ENCODE results near the gene NTMT1. TPM values are rescaled to one million over a fixed set of nuclear protein-coding genes. Genes with fewer than 3 reads are reported as not detected.

The NTMT1 gene
- total RNA-seq, 2 experiments from 2014 or later = 50.1 to 69.2 TPM

GRCh38 chr9:129619787-129620668 lies 5.9 kb upstream of the NTMT1 start:
- H3K9me3 Mint-ChIP-seq (ENCODE audit: low read depth) = no peaks in the 10 kb centered on the region
- H3K4me3 Mint-ChIP-seq = no peak overlapping the region
- no peak for ATAC-seq
- no peaks in the 10 kb centered on the region for H3K36me3 Mint-ChIP-seq (ENCODE audit: low read depth)
- DNase-seq = peak; percentile 39
- ChIA-PET CTCF (interaction anchor here (0.8 to 8.5 kb wide), 4 partner anchors 9 to 483 kb away, joined by 3 to 96 read pairs (median 5); no protein-coding TSS in a partner anchor), POLR2A (interaction anchor here (0.6 kb wide), 1 partner anchor 456 kb away, joined by 3 read pairs; no protein-coding TSS in a partner anchor)
- H3K4me1 Mint-ChIP-seq = peaks cover 17% of the 10 kb centered on the region
- intact Hi-C loops (cut with DNase I, micrococcal nuclease) = no loop called here
- H3K27me3 Mint-ChIP-seq = peaks cover 21% of the 10 kb centered on the region
- H3K27ac Mint-ChIP-seq = no peak overlapping the region

DNA sequence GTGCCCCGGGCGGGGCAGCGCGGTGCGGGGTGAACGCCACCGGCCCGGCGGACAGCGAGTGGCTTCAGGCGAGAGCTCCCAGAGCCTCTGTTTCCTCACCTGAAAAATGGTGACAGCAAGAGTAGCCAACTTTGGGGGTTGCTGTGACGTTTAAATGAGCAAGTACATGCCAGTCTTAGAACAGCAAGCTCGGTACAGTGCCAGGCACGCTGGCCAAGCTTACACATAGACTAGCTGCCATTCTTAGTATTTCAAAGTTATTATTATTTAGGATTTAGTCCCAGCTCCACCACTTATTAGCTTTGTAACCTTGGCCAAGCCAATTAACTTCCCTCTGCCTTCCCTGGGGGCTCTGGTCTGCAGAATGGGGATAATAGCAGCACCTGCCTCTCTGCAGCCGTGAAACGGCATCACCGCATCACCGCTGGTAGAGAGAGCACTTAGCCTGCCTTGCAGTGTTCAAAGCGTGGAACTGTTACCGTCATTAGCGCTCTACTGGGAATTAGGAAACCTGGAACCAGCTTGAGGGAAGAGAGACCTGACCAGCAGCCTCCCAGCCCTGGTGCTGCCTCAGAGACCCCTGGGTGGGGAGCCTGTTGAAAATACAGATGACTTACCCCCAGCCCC lies 5.2 kb upstream of the NTMT1 start, which contains the start of gene C9orf50:
C9orf50 (minus strand) TSS at position 433 of the 627 bp plus-strand sequence. CDS start 527 bp downstream, outside the sequence.
- Mint-ChIP-seq H3K4me1 (peaks cover 22% of the 10 kb centered on the region), H3K9me3 (ENCODE audit: low read depth) (no peaks in the 10 kb centered on the region), H3K36me3 (ENCODE audit: low read depth) (no peaks in the 10 kb centered on the region), H3K27ac (no peak within 1 kb of the TSS), H3K4me3 (no peak within 1 kb of the TSS), H3K27me3 (peaks cover 21% of the 10 kb centered on the region)
- ATAC-seq (no peak), DNase-seq (no peak)
- POLR2A ChIA-PET = interaction anchor here (0.6 kb wide), 1 partner anchor 455 kb away, joined by 3 read pairs; no protein-coding TSS in a partner anchor
- intact Hi-C loops (cut with DNase I, micrococcal nuclease) = no loop called here
- CTCF ChIA-PET = interaction anchor here (0.8 to 8.5 kb wide), 6 partner anchors 10 to 484 kb away, joined by 3 to 96 read pairs (median 5); no protein-coding TSS in a partner anchor

DNA sequence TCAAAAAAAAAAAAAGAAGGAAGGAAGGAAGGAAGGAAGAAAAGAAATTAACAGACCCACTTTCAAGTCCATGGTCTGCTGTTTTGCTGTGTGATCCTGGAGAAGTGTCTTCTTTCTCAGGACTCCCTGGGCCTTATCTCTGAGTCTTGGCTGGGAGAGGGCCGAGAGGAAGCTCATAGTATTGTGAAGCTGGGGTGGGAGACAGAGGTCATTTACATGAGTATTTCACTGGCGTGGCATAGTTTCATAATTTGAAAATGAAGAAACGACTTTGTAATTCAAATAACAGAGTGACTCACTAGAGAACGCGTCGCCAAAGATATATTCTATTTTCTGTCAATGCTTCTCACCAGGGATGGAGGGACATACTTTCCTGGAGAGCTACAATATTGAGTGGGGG lies 2.6 kb upstream of the NTMT1 start:
- POLR2A ChIA-PET = no interaction called here
- H3K36me3 Mint-ChIP-seq (ENCODE audit: low read depth) = peaks cover 12% of the 10 kb centered on the region
- intact Hi-C loops (cut with DNase I, micrococcal nuclease) = loop anchor here in 1 of 2 experiments (1.0 kb wide), 1 partner anchor 12 kb away; no protein-coding TSS in a partner anchor

GRCh38 chr9:129624168-129624759 lies 1.7 kb upstream of the NTMT1 start:
- DNase-seq = peak; percentile 88
- Mint-ChIP-seq H3K27ac (peak overlapping the region; percentile 87), H3K9me3 (ENCODE audit: low read depth) (no peaks in the 10 kb centered on the region), H3K36me3 (ENCODE audit: low read depth) (peaks cover 17% of the 10 kb centered on the region), H3K4me3 (peak overlapping the region; percentile 77), H3K4me1 (peaks cover 38% of the 10 kb centered on the region), H3K27me3 (peaks cover 13% of the 10 kb centered on the region)
- ChIA-PET POLR2A (interaction anchor here (0.7 to 1.7 kb wide), 5 partner anchors 292 to 1632 kb away, joined by 3 to 8 read pairs (median 4); partner anchors contain the start of gene IER5L), CTCF (interaction anchor here (0.6 to 8.5 kb wide), 39 partner anchors 8 to 1693 kb away, joined by 3 to 96 read pairs (median 4); partner anchors contain the start of genes IER5L and PRRX2)
- peak; percentile 20 for ATAC-seq
- intact Hi-C loops (cut with DNase I, micrococcal nuclease) = loop anchor here (1.0 kb wide), 2 partner anchors 136 to 485 kb away; no protein-coding TSS in a partner anchor

More for the DNA sequence above, 2.6 kb upstream of the NTMT1 start:
- Mint-ChIP-seq H3K9me3 (ENCODE audit: low read depth) (no peaks in the 10 kb centered on the region), H3K27ac (peak overlapping the region; percentile 40), H3K4me1 (peaks cover 34% of the 10 kb centered on the region), H3K27me3 (peaks cover 19% of the 10 kb centered on the region), H3K4me3 (no peak overlapping the region)
- CTCF ChIA-PET = interaction anchor here (0.7 to 8.5 kb wide), 9 partner anchors 12 to 492 kb away, joined by 3 to 96 read pairs (median 15); no protein-coding TSS in a partner anchor
- ATAC-seq = no peak
- no peak for DNase-seq

- Mint-ChIP-seq H3K27me3 (peaks cover 9% of the 10 kb centered on the region), H3K27ac (peak overlapping the region; percentile 93), H3K4me3 (peak overlapping the region; percentile 77), H3K4me1 (peaks cover 41% of the 10 kb centered on the region), H3K36me3 (ENCODE audit: low read depth) (peaks cover 17% of the 10 kb centered on the region), H3K9me3 (ENCODE audit: low read depth) (no peaks in the 10 kb centered on the region)
- intact Hi-C loops (cut with DNase I, micrococcal nuclease) = loop anchor here (1.0 to 5.0 kb wide), 3 partner anchors 137 to 743 kb away; partner anchors contain the start of genes KYAT1 (in 1 of the 2) and LRRC8A (in 1 of the 2)
- CTCF ChIA-PET = interaction anchor here (0.6 to 8.5 kb wide), 38 partner anchors 9 to 1692 kb away, joined by 3 to 96 read pairs (median 4); partner anchors contain the start of genes IER5L and PRRX2
- peak; percentile 62 for ATAC-seq
- peak; percentile 58 for DNase-seq
- POLR2A ChIA-PET = interaction anchor here (0.7 to 1.7 kb wide), 8 partner anchors 15 to 1631 kb away, joined by 3 to 8 read pairs (median 4); partner anchors contain the start of gene IER5L
Measured at GRCh38 chr9:129624947-129625346, 1.0 kb upstream of the NTMT1 start.

DNA sequence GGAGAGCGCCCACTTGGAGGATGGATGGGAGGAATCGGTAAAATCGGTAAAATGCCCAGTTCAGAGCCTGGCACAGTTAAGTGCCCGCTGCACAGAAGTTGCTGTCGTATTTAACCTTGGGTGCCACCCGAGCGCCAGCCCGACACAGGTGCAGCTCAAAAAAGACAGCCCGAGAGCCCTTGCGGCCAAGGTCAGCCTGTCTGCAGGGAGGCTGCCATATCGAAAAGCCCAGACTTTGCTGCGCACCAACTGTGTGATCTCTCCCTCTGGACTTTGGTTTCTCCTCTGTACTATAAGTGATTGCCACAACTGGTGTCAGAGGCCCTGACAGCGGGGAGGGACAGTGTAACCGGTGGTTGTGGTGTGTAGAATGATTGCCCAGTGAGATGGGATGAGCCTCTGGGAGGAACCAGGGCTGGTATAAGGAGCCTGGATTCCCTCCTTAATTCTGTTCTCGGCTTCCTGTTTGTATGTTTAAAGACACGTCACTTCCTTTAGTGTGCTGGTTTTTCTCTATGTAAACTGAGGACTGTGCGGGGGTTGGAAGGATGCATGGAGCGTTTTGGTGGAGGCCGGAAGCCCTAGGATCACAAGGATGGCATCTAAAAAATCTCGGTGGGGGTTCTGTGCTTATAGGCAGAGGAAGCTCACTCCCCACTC lies 792 bp downstream of the NTMT1 start:
- Mint-ChIP-seq H3K27ac (peak overlapping the region; percentile 75), H3K9me3 (ENCODE audit: low read depth) (no peaks in the 10 kb centered on the region), H3K4me1 (peaks cover 58% of the 10 kb centered on the region), H3K4me3 (peak overlapping the region; percentile 77), H3K27me3 (no peaks in the 10 kb centered on the region), H3K36me3 (ENCODE audit: low read depth) (peaks cover 22% of the 10 kb centered on the region)
- POLR2A ChIA-PET = interaction anchor here (0.6 to 1.4 kb wide), 6 partner anchors 8 to 498 kb away, joined by 3 to 5 read pairs (median 3); no protein-coding TSS in a partner anchor
- peak; percentile 59 for DNase-seq
- CTCF ChIA-PET = interaction anchor here (0.6 to 8.5 kb wide), 9 partner anchors 13 to 496 kb away, joined by 3 to 96 read pairs (median 3); no protein-coding TSS in a partner anchor
- ATAC-seq = peak; percentile 31
- intact Hi-C loops (cut with DNase I, micrococcal nuclease) = loop anchor here (1.0 to 5.0 kb wide), 12 partner anchors 15 to 1304 kb away; partner anchors contain the start of genes ASB6 (in 1 of the 2), COQ4 (in 1 of the 2), DOLPP1 (in 1 of the 2) and KYAT1 (in 1 of the 2)

- Mint-ChIP-seq H3K9me3 (ENCODE audit: low read depth) (no peaks in the 10 kb centered on the region), H3K4me1 (peaks cover 67% of the 10 kb centered on the region), H3K36me3 (ENCODE audit: low read depth) (peaks cover 29% of the 10 kb centered on the region), H3K27me3 (no peaks in the 10 kb centered on the region), H3K27ac (peak overlapping the region; percentile 75), H3K4me3 (peak overlapping the region; percentile 77)
- ATAC-seq (no peak), DNase-seq (no peak)
- ChIA-PET CTCF (interaction anchor here (0.6 to 8.5 kb wide), 7 partner anchors 12 to 491 kb away, joined by 3 to 96 read pairs (median 3); no protein-coding TSS in a partner anchor), POLR2A (interaction anchor here (0.6 to 1.4 kb wide), 3 partner anchors 10 to 450 kb away, joined by 3 to 5 read pairs (median 3); no protein-coding TSS in a partner anchor)
- intact Hi-C loops (cut with DNase I, micrococcal nuclease) = loop anchor here (1.0 to 5.0 kb wide), 3 partner anchors 14 to 1305 kb away; partner anchors contain the start of genes COQ4 (in 1 of the 2), KYAT1 (in 1 of the 2), LRRC8A (in 1 of the 2) and TRUB2 (in 1 of the 2)
Measured at GRCh38 chr9:129627556-129628440, 1.8 kb downstream of the NTMT1 start.

- ATAC-seq = no peak
- H3K4me1 Mint-ChIP-seq = peaks cover 67% of the 10 kb centered on the region
- H3K36me3 Mint-ChIP-seq (ENCODE audit: low read depth) = peaks cover 31% of the 10 kb centered on the region
- intact Hi-C loops (cut with DNase I, micrococcal nuclease) = loop anchor here in 1 of 2 experiments (5.0 kb wide), 1 partner anchor 746 kb away; the partner anchor contains the start of genes KYAT1 and LRRC8A
- no peak for DNase-seq
- ChIA-PET CTCF (no interaction called here), POLR2A (no interaction called here)
- H3K27me3 Mint-ChIP-seq = no peaks in the 10 kb centered on the region
- peak overlapping the region; percentile 75 for H3K27ac Mint-ChIP-seq
- no peak overlapping the region for H3K4me3 Mint-ChIP-seq
- H3K9me3 Mint-ChIP-seq (ENCODE audit: low read depth) = no peaks in the 10 kb centered on the region
Measured at GRCh38 chr9:129628709-129629108, 2.7 kb downstream of the NTMT1 start.

- ChIA-PET CTCF (interaction anchor here (1.6 to 2.6 kb wide), 2 partner anchors 11 to 486 kb away, joined by 6 to 12 read pairs; no protein-coding TSS in a partner anchor), POLR2A (no interaction called here)
- Mint-ChIP-seq H3K27me3 (no peaks in the 10 kb centered on the region), H3K36me3 (ENCODE audit: low read depth) (peaks cover 31% of the 10 kb centered on the region), H3K4me3 (no peak overlapping the region), H3K27ac (peak overlapping the region; percentile 75), H3K4me1 (peaks cover 63% of the 10 kb centered on the region), H3K9me3 (ENCODE audit: low read depth) (no peaks in the 10 kb centered on the region)
- no peak for ATAC-seq
- intact Hi-C loops (cut with DNase I, micrococcal nuclease) = loop anchor here in 1 of 2 experiments (5.0 kb wide), 1 partner anchor 747 kb away; the partner anchor contains the start of genes KYAT1 and LRRC8A
- no peak for DNase-seq
Measured at GRCh38 chr9:129629251-129629820, 3.4 kb downstream of the NTMT1 start.

Data from activated CD4-positive, alpha-beta T cell treated with anti-CD3 and anti-CD28 coated beads for 36 hours (primary cell).